Loucy (cell line): ENCODE data around the gene CBX7.

ENCODE experiments used
- CTCF ChIP-seq: fragments of 200-600 bp; sonication (generic); conservative IDR thresholded peaks from 2 replicates; pipeline ENCODE4 v1.5.1; 2014; ENCODE audit warnings: mild to moderate bottlenecking, antibody characterized with exemption, low read length
- EZH2phosphoT487 ChIP-seq: fragments of 200-600 bp; IDR thresholded peaks from 2 replicates; pipeline ENCODE4 v1.6.1; 2018; ENCODE audit warnings: antibody characterized with exemption, mild to moderate bottlenecking, moderate library complexity, borderline replicate concordance

DNA sequence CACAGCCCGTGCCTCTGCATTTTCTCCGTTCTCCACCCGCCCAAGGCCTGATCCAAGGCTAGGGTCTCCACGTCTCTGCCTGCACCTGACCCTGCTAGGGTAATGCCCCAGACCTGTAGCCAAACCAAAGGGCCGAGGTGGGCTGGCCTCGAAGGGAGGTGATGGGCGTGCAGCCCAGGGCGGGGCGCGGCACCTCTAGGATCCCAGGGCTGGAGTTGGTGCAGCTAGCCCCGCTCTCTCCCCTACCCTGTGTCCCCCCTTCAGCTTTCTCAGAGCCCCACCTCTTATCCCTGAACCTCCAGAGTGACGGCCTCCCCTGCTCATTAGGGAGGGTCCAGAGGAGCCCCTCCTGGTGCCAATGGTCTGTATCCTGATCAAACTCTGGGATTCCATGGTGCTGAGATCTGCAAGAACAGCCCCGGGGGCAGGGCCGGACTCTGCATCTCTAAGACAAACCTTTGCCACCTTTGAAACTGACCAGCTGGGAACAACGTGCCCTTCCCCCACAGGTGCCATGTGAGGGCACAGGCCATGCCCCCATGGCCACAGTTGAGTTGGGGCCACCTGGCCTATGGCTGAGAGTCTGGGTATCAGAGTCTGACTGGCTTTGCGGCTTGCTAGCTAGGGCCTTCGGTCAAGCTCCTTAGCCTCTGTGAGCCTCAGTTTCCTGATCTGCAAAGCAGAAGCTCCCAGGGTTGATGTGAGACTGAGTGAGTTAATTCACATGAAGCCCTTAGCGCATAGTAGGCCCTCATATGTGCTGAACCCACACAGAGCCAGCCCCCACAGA lies 23.1 kb upstream of the CBX7 start:
- TF ChIP-seq CTCF (no peak), EZH2phosphoT487 (no peak)
